CD4-positive, alpha-beta T cell (primary cell): ENCODE results near the gene MYOD1. TPM values are rescaled to one million over a fixed set of nuclear protein-coding genes. Genes with fewer than 3 reads are reported as not detected.

Experiments
- ATAC-seq: fragments of 200-7000 bp; cut with Tn5 transposase; one replicate; pipeline ENCODE4 v1.10.0; 2022; ENCODE audit warnings: mild to moderate bottlenecking; ENCODE audit not compliant: poor library complexity
- CTCF ChIA-PET: fragments of 350-600 bp; sonication (Branson Sonifier 250); formaldehyde crosslinking; loops from one replicate; lab custom pipeline; 2021; ENCODE audit warnings: antibody characterized with exemption, inconsistent platforms; lab: Charles Lee
- POLR2A ChIA-PET: fragments of 350-600 bp; sonication (Branson Sonifier 250); formaldehyde crosslinking; loops from one replicate; lab custom pipeline; 2021; ENCODE audit warnings: antibody characterized with exemption, inconsistent platforms; lab: Charles Lee
- DNase-seq, 14 experiments: peaks; one replicate each; pipeline ENCODE4 v3.0.0-alpha.2; 2013 to 2020; ENCODE audit warnings: mixed read lengths in 2 of 14
- H3K27ac ChIP-seq, 2 donors: one replicate each; pipeline versions ENCODE4 v1.5.1 to v1.7.0; 2013; ENCODE audit warnings: low read length in 2 of 2, low read depth in 1 of 2, mild to moderate bottlenecking in 1 of 2
- H3K27me3 ChIP-seq, 2 experiments: 1 replicate in 1 of 2; 2 replicates in 1 of 2; pipeline versions ENCODE4 v1.6.1 to v1.7.0; 2013; ENCODE audit warnings: low read length in 2 of 2, control low read depth in 1 of 2, mild to moderate bottlenecking in 1 of 2, moderate library complexity in 1 of 2; ENCODE audit not compliant: insufficient read depth in 2 of 2, control insufficient read depth in 1 of 2
- H3K36me3 ChIP-seq: one replicate; pipeline ENCODE4 v1.6.1; 2013; ENCODE audit warnings: low read length, control low read depth; ENCODE audit not compliant: insufficient read depth
- H3K4me1 ChIP-seq: one replicate; pipeline ENCODE4 v1.6.1; 2013; ENCODE audit warnings: low read length, control low read depth; ENCODE audit not compliant: insufficient read depth
- H3K4me3 ChIP-seq: one replicate; pipeline ENCODE4 v1.5.1; 2013; ENCODE audit warnings: mild to moderate bottlenecking, low read length, moderate library complexity
- H3K9me3 ChIP-seq, 2 experiments: 1 replicate in 1 of 2; 2 replicates in 1 of 2; pipeline versions ENCODE4 v1.6.1 to v1.7.0; 2013; ENCODE audit warnings: low read length in 2 of 2, mild to moderate bottlenecking in 2 of 2, control low read depth in 1 of 2, moderate library complexity in 1 of 2; ENCODE audit not compliant: control insufficient read depth in 1 of 2, insufficient read depth in 1 of 2
- H3K27ac Mint-ChIP-seq: one replicate; pipeline ENCODE4 v1.8.0; 2020; ENCODE audit warnings: mixed read lengths
- H3K27me3 Mint-ChIP-seq: one replicate; pipeline ENCODE4 v1.8.0; 2021; ENCODE audit warnings: mixed read lengths
- H3K36me3 Mint-ChIP-seq: one replicate; pipeline ENCODE4 v1.8.0; 2021; ENCODE audit warnings: low read depth, mixed read lengths
- H3K4me1 Mint-ChIP-seq: one replicate; pipeline ENCODE4 v1.8.0; 2021; ENCODE audit warnings: low read depth, mixed read lengths
- H3K4me3 Mint-ChIP-seq: one replicate; pipeline ENCODE4 v1.8.0; 2020; ENCODE audit warnings: mild to moderate bottlenecking, mixed read lengths
- H3K9me3 Mint-ChIP-seq: one replicate; pipeline ENCODE4 v1.8.0; 2020; ENCODE audit warnings: mixed read lengths
- CTCF ChIP-seq: fragments of 200-600 bp; IDR thresholded peaks from one replicate; pipeline ENCODE4 v1.8.0; 2022; ENCODE audit warnings: antibody characterized with exemption, mild to moderate bottlenecking
- intact Hi-C, 2 experiments: fragments of 100-400 bp; cut with DNase I in 1 of 2; cut with micrococcal nuclease in 1 of 2; formaldehyde crosslinking; loops; one replicate each; pipeline versions ENCODE4 v1.15.1 to v1.9.0; 2023 to 2025; cut with DNase I, micrococcal nuclease
- total RNA-seq, 174 experiments: library from RNA in 2 of 174; stranded (reverse) in 2 of 174; gene quantifications; one replicate each; pipeline ENCODE4 v1.2.3 and lab custom pipeline; 2021 to 2026

The MYOD1 gene
- total RNA-seq, 2 experiments from 2014 or later = not detected

GRCh38 chr11:17682848-17683247 lies 36.5 kb upstream of the MYOD1 start:
- no peaks in the 10 kb centered on the region for H3K36me3 ChIP-seq
- DNase-seq (no peak), ATAC-seq (no peak)
- H3K27me3 ChIP-seq = peaks cover 8% of the 10 kb centered on the region in 2 experiments
- H3K27ac ChIP-seq = no peak overlapping the region
- CTCF ChIA-PET = no interaction called here
- no peak overlapping the region for H3K4me3 ChIP-seq
- Mint-ChIP-seq H3K9me3 (no peaks in the 10 kb centered on the region), H3K36me3 (no peaks in the 10 kb centered on the region), H3K27me3 (peaks cover 37% of the 10 kb centered on the region), H3K27ac (no peak overlapping the region), H3K4me3 (no peak overlapping the region), H3K4me1 (no peaks in the 10 kb centered on the region)
- H3K9me3 ChIP-seq = peaks cover 0 to 7% of the 10 kb centered on the region in 2 experiments
- H3K4me1 ChIP-seq = no peaks in the 10 kb centered on the region
- no peak for TF ChIP-seq CTCF
- intact Hi-C loops = no loop called here
- POLR2A ChIA-PET = no interaction called here

- intact Hi-C loops = no loop called here
- Mint-ChIP-seq H3K4me3 (no peak overlapping the region), H3K27ac (no peak overlapping the region), H3K4me1 (no peaks in the 10 kb centered on the region), H3K9me3 (no peaks in the 10 kb centered on the region), H3K27me3 (peaks cover 37% of the 10 kb centered on the region), H3K36me3 (no peaks in the 10 kb centered on the region)
- H3K27ac ChIP-seq = no peak overlapping the region
- ChIA-PET CTCF (no interaction called here), POLR2A (no interaction called here)
- no peak for TF ChIP-seq CTCF
- no peak for ATAC-seq
- peaks cover 8 to 11% of the 10 kb centered on the region in 2 experiments for H3K27me3 ChIP-seq
- no peak for DNase-seq
- H3K4me3 ChIP-seq = no peak overlapping the region
- no peaks in the 10 kb centered on the region for H3K4me1 ChIP-seq
- peaks cover 0 to 11% of the 10 kb centered on the region in 2 experiments for H3K9me3 ChIP-seq
- no peaks in the 10 kb centered on the region for H3K36me3 ChIP-seq
Measured at GRCh38 chr11:17683377-17684161, 35.8 kb upstream of the MYOD1 start.

GRCh38 chr11:17684550-17684949 lies 34.8 kb upstream of the MYOD1 start:
- peaks cover 8 to 11% of the 10 kb centered on the region in 2 experiments for H3K27me3 ChIP-seq
- POLR2A ChIA-PET = no interaction called here
- Mint-ChIP-seq H3K27ac (no peak overlapping the region), H3K27me3 (peaks cover 37% of the 10 kb centered on the region), H3K4me3 (no peak overlapping the region), H3K36me3 (no peaks in the 10 kb centered on the region), H3K4me1 (no peaks in the 10 kb centered on the region), H3K9me3 (no peaks in the 10 kb centered on the region)
- H3K4me1 ChIP-seq = no peaks in the 10 kb centered on the region
- no peak overlapping the region for H3K4me3 ChIP-seq
- no peak overlapping the region for H3K27ac ChIP-seq
- no peak for DNase-seq
- H3K36me3 ChIP-seq = no peaks in the 10 kb centered on the region
- H3K9me3 ChIP-seq = peaks cover 0 to 11% of the 10 kb centered on the region in 2 experiments
- no peak for ATAC-seq
- intact Hi-C loops = no loop called here
- no peak for TF ChIP-seq CTCF
- CTCF ChIA-PET = no interaction called here
